NCI-H2196 treated with DMSO at 0.1 percent for 48 hours (cell line): Measurements from ENCODE around the gene EGFLAM.

Source experiments
- DNase-seq: peaks from one replicate; lab custom pipeline; 2025; ENCODE audit not compliant: unreplicated experiment; lab: John Stamatoyannopoulos, UW

Gene EGFLAM

DNA sequence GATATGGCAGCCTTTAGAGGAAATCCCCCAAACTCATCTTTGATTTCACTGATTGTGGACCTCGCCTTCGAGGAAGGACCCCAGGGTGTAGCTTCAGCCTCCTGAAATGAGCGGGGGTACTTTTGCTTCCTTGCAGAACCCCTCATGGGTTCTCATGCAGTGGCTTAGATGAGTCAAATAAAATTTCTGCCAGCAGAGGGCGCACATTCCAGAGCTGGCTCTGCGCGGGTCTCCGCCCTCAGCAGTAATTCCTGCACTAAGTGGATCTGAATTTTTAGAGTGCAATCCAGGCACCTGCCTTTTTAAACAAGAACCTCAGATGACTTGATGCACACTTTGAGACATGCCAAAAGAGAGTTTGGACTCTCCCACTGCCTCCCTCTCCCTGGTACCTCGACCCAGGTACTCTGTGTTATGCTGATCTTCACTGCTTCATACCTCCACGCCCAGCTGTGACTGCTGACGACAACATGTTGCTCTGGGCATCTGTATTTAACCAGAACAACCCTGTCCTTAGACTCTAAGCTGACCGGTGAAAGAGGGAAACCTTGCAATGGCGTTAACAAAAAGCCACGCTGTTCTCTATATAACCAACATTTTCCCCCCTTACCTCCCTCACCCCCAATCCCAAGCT, 7.3 kb downstream of the EGFLAM start:
- no peak for DNase-seq

DNA sequence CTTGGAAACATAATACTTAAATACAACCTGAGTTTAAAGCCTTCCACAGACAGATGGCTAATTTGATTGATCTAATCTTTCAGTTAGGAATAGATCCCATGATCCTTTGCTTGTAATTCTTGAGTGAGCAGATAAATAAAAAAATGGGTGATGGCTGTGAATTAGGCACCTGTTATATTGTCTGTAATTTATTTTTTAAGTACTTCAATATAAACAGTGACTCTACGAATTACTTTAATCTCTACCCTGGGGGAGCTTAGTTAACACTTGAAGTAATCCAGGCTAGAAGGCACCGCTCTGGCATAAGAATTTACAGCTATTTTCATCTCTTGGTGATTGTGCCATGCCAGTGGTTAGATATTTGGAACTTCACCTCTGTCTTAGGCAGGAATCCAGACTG, 9.0 kb downstream of the EGFLAM start:
- DNase-seq, result no peak

DNA sequence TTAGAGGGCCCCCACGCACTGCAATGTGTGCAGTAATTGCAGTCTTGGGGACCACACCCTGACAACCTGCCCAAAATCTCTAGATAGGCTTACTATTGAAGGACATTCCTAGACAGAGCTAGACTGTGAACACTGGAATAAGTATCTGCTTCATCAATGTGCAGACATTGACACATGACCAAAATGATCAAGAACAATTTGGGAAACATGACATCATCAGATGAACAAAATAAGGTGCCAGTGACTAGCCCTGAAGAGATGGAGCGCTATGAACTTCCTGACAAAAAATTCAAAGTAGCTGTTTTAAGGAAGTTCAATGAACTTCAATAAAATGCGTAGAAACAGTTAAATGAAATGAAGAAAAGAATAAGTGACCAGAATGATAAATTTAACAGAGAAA, 15.3 kb downstream of the EGFLAM start:
- DNase-seq, result no peak

DNA sequence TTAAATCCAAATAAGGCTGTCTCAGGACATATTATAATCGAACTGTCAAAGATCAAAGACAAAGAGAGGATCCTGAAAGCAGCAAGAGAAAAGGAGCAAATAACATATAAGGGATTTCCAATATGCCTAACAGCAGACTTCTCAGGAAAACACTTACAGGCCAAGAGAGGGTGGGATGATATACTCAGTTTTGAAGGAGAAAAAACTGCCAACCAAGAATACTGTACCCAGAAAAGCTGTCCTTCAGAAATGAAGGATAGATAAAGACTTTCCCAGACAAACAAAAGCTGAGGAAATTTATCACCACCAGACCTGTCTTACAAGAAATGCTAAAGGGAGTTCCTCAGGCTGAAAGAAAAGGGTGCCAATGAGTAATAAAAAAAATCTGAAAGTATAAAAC, 16.0 kb downstream of the EGFLAM start:
- no peak for DNase-seq

DNA sequence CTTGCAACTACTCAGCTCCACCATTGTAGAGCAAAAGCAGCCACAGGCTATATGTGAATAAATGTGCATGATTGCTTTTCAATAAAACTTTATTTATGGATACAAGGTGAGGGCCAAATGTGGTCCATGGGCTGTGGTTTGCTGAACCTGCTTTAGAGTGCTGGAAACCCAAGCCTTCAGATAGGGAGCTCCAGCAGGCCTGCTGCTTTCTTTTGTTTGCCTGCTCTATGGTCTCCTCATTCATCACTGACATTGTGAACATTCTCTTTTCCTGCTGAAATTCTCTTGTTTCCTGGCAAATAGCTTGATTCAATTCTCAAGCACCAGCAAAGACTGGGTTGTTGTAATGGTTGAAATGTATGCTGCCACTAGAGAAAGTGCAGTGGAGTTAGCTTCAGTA, 26.0 kb downstream of the EGFLAM start:
- DNase-seq, result no peak

DNA sequence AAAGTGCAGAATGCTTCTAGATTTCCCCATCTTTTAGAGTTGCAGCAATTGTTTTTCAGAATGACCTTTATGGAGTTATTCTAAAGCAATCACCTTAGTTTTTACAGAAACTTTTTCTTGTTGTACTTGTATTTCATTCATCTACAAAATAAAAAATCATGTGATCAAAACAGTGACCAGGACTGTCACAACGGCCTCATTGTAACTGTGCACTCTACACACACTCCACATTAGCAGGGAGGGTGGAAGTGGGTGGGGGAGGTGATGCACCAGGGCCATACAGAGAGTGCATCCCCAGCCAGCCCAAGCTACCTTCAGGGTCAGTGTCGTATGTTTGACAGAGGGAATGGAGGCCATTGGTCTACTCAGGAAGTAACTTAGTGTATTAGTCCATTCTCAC, 26.9 kb downstream of the EGFLAM start:
- DNase-seq, result no peak

DNA sequence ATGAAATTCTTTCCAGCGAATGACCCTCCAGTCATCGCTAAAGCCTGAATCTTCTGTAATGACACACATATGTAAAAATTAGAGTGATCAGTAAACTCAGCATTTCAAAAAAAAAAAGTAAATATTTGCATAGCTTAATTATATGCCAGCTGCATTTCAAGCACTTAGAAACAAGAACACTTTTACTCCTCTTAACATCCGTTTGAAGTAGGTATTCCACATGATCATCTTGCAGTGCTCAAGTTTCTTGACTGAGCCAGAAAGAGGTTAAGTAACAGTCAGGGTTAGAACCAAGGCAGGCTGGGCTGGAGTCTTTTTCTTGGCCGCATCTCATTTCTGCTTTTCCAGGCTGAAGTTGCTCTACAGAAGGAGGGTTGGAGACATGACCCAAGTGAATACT, 27.6 kb downstream of the EGFLAM start:
- no peak for DNase-seq

DNA sequence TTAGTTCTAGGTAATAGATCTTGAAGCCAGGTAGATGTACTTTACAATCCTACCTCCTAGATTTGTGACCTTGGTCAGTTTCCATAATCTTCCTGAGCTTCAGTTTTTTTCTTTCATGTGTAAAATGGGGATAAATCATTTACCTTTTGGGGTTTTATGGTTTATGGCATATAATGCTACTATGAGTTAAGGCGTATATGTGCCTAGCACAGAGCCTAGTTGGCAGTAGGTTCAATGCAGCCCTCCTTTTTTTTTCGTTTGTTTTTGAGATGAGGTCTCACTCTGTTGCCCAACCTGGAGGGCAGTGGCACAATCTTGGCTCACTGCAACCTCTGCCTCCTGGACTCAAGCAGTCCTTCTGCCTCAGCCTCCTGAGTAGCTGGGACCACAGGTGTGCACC, 28.8 kb downstream of the EGFLAM start:
- DNase-seq, result no peak

DNA sequence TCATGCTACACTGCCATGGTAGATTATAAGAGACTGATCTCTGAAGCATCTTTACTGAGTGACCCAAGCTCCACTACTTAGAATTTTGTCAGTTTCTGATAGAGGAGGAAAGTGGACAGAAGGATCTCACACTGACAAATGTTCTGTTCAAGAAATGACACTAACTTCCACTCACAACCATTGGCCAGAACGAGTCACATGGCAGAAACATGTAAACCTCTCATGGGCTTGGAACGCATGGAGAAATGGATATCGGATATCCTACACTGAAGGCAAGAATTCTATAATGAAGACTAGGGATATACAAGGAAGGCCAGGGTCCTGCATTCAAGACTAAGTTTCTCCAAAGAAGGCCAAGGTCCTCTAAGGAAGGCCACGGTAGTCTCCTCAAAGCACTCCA, 31.1 kb downstream of the EGFLAM start:
- no peak for DNase-seq

DNA sequence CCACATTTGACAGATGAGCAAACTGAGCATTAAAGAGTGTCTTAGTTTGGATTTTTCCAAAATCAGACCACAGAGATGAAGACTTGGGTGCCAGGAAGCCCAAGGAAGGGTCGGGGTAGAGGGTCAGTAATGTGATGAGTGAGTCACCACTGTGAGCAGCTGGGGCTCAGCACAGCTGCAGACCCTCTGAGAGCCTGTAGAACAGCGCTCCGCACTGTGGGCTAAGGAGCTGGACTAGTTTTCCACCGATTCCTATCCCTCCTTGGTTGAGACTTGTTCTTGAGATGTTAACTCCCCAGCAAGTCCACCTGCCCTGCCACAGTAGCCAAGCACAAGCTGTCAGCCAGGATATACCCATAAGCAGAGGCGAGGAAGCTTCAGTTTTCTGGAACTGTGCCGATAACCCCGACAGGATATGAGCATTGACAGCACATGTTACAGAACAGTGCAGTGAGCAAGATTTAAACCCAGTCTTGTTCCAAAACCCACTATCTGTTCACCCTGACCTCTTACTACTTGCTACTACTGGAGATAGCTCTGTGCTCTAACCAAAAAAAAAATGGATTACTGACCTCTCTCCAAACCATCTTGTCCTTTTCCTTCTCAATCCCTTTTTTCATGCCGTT, 31.8 kb downstream of the EGFLAM start:
- DNase-seq, result no peak

DNA sequence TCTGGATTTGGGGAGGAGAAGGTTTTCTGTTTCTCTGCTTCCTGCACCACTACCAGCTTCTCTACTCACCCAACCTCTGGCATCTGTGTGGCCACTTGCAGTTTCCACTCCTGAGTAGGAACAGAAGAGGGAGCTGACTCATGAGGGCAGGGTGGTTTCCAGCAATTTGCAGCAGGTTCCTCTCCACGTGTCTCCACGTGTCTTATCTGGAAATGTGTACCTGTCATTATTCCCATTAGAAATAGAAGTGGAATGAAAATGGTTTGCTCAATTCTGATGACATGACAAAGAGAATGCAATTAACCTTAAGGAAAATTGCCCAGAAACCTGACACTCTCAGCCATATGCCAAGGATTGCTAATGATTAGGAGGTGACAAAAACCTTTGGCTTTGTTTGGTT, 33.0 kb downstream of the EGFLAM start:
- DNase-seq, result no peak

DNA sequence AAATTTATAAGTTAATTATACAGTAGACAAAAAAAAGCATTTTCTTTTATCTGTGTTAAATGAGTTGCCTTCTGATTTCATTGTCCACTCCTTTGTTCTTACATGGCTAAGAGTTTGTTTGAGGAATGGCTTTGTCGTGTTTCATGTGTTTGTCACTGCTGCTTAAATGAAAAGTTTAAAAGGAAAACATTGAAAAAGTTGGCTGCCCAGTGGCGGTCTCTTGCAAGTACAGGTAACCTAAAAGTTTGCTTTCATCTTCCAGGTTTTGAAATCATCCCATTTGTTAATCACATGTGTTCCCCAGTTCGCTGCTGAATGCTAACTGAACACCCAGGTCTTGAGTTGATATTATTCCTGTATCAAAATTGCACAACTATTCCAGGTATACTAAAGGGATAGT, 33.9 kb downstream of the EGFLAM start:
- DNase-seq, result no peak

DNA sequence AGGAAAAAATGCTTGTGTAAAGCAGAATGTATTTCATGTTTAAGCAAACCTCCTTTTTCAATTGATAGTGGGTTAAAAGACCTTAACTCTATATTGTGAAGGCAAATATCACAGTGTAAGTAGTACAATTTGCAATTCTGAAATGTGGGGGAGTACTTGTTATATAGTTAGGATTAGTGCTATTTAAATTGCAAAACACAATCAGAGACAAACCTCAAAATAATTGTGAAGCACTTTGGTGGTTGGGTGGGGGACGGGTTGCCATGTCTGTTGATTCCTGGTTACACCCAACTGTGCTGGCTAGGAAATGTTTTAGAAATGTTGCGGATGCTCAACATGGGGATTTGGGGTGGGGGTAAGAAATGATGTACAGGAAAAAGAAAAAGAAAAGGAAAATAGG, 37.4 kb downstream of the EGFLAM start:
- DNase-seq, result no peak

DNA sequence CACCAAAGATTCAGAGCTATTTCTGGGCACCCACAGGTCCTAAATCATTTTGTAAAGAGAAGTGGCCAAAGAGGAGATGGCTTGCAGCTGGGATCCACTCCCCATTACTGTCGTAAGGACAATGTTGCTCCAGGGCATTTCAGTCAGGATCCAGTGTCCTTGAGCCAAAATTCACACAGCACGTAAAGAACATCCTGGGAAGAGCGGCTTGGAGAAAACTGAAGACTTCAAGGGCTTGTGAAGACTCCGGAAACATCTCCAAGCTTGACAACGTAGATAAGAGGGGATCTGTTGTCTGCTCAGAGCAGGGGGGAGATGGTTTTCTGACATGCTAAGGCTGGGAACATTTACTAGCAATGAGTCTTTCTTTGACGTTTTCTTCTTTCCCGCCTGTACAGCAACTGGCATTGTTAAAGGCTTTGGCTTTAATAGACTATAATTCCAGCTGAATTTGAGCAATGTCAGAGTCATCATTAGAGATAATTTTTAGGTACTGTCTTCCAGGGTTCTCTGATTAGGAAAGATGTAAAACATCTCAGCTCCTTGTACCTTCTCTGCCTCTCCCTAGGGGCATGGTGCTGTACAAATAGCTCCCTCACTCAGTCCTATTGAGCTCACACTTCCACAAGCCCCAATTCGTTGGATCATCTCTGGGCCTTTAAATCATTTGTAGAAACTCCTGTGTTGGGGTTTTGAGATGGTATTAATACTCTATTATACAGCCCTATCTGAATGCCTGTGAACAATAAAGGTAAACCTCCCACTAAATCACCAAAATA, 39.7 kb downstream of the EGFLAM start:
- DNase-seq, result no peak

DNA sequence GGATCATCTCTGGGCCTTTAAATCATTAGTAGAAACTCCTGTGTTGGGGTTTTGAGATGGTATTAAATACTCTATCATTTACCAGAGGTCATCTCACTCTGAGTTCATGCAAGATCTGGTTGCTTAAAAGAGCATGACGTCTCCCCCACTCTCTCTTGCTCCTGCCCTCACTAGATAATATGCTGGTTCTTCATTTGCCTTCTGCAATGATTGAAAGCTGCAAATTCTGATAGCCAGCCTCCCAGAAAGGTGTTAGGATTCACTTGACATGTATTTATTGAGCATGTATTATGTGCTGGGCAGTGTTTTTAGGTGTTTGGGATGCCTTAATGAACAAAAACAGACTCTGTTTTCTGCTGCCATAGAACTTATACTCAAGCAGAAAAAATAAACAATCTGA, 41.2 kb downstream of the EGFLAM start:
- no peak for DNase-seq

DNA sequence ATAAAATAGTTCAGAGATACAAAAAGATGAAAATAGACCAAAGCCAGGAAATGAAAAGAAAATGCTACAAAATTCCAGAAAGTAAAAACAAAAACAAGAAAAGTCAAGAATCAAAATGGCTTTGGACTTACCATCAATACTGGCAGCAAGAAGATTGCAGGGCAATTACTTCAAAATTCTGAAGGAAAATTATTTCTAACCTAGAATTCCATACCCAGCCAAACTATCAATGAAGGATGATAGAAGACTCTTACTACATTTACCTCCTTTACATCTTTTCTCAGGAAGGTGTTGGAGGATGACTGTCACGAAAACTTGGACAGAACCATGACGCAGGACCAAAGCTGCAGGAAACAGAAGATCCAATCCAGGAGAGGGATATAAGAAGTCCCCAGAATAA, 46.8 kb downstream of the EGFLAM start:
- no peak for DNase-seq

DNA sequence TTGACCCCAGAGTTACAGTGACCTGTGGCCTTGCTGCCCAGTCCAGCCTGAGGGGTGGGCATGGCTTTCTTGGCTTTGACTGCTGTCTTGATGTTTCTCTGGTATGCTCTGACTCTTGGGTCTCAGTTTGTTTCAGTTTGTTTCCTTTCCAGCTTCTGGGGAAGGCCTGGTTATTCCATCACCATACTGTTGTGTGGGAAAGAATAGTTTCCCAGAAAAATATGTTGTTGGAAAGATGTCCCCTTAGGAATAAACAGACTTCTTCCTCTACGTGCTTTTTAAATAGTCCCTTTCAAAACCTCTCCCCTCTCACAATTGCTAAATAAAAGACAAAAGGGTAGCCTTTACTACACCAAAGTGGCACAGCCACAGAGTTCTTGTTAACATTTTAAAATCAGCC, 49.5 kb downstream of the EGFLAM start:
- no peak for DNase-seq

DNA sequence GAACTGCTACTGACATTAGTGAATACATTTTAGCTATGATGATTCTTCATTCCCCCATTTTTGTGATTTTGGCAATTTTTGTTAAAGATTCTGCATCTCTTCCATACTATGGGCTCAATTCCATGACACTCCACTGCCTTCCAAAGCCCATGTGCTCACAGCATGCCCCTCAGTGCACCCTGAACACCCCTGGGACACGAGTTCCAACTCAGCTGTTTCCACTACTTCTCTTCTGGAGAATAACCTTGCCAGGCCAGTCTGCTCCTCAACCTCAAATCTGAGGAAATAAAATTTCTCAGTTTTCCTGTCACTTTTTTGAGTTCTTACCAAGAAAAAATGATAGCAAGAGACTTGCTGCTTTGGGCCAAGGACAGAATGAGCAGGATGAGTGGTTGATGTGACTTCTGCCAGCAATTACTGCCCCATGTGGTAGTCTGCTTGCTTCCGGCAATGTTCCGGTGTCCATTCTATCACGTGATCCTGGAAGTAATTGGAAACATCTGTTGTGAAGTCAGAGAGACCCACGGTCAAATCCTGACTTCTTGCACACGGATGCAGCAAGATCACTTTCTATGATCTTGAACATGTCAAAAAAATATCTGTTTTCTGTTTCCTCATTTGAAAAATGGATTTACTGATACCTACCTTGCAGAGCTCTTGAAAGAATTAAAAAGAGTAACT, 58.3 kb downstream of the EGFLAM start:
- no peak for DNase-seq

DNA sequence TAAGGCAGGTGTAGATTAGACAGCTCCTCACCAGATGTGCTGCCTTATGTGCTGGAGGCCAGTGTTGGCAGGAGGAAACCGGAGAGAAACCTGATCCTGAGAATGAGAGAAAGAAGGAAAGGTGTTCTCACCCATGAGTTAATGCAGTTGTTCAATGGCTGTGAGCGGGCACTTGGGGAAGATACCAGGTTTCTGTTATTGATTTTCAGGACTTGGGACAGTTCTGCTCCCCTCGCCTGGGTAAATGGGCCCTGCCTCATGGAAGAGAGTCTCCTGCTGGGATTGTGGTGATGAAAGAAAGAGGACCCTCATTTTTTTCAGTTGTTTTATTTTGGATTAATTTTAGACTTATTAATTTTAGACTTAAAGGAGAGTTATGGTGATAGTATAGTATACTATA, 59.5 kb downstream of the EGFLAM start:
- no peak for DNase-seq

DNA sequence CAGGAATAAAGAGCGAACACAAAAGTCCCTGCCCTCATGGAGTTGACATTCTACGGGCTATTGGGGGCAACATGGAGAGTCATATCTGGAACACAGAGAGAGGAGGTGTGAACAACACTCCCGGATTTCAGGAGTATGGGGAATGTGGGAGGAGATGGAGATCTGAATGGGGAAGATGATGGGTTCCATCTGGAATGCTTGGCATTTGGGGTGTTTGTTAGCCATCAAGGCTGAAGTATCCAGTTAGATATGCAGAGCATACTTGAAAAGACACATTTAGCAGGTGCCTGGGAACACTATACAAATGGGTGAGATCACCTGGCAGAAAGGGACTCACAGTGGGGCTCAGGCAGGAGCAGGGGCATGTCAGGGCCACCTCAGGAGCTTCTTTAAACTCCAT, 61.1 kb downstream of the EGFLAM start:
- DNase-seq, result no peak

DNA sequence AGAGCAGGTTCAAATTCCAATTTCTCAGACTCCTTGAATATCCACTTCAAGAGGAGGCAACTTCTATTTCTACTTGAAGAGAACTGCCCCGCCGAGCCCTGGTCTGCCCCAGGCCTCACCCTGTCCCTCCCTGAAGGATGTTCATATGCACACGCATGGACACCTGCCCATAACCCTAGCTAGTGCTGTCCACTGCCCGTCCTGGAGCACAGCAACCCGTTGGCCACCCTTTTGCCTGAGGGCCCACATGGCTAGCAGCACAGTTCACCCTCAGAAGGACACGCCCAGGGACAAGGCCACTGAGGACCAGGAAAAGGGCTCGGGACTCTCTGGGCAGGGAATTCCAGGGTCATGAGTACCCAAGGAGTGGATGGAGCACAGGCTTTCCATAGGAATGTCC, 63.6 kb downstream of the EGFLAM start:
- no peak for DNase-seq
